Stimulated activated CD8-positive, alpha-beta memory T cell treated with anti-CD3 and anti-CD28 coated beads, Interleukin-2, amount 100 ng/mL, for 48 hours (primary cell): ENCODE results near the gene ERV3-1.
"Not testable (repeated sequence)": the region's sequence is repeated elsewhere in the genome, so short reads cannot be mapped to it uniquely, and the experiment has no call there.

Source experiments
- DNase-seq, 2 donors: peaks; one replicate each; pipeline ENCODE4 v3.0.0-alpha.2; 2020; ENCODE audit warnings: low read depth in 2 of 2

ERV3-1 gene

DNA sequence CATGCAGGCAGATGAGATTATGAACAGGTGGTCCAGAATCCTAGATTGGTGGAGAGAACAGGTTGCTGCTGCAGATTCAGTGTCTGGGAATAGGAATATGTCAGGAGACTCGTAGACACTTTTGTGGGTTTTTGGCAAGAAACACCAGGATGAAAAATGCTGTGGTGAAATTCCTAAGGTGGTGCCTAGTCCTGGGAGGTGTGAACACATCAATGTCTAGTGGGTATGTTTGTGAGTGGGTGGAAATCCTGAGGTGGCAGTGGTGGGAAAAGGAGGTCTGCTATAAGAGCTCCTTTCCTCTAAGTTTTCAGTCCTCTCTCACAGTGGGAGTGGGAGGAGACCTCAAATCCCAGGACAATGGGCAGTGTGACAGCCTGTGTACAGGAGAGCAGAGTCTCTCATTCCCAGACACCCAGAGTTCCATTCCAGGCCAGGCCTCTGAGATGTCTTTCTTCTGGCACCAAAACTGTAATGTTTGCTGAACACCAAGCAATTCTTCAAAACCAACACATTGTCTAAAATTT, 5.1 kb downstream of the ERV3-1 start:
- no peak for DNase-seq

DNA sequence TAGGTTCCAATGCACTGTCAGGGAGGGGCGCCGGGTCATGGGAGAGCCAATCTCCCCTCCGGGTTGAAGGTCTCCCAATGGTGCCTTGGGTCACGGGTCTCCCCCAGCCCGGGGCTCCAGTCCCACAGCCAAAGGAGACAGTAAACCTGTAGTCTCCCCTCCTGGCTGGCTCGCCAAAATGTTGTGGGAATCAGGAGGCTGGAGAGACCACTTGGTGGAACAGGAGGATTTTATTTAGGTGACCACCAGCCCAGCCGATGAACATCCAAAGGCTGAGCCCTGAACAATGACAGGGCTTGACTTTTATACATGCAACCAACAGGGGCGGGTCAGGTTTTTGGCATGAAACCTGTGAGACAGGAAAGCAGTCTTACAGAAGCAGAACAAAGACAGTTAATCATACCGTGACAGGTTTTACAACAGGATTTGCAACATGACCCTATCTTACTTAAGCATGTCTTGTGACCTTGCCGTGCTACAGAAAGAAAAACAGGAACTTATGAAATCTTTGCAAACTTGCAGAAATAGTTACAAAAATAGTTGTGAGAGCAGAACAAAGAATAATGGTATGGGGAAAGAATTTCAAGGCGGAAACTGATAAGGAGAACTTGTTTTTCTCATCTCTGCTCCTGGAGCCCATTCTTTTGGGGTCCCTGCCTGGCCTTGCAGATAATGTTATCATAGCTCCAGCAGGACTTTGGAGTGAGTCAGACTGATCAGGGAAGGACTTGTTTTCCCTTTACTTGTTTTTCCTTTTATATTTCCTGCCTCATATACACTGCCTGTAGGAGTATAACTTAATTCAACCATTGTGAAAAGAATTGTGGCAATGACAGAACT, 7.1 kb downstream of the ERV3-1 start:
- no peak for DNase-seq

DNA sequence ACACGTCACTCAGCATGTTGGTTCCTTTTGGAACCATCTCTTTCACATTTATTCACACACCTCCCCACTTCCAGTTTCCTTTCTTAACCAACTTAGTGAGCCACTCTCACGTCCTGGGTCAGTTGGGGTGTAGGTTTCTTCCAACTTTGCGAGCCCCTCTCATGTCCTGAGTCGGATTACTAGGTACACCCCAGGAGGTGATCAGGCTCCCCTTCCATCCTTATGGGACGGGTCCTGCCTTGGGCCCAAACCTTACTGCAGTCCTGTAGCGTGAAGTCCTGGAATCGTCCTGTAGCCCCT, 7.7 kb downstream of the ERV3-1 start:
- DNase-seq = no peak

DNA sequence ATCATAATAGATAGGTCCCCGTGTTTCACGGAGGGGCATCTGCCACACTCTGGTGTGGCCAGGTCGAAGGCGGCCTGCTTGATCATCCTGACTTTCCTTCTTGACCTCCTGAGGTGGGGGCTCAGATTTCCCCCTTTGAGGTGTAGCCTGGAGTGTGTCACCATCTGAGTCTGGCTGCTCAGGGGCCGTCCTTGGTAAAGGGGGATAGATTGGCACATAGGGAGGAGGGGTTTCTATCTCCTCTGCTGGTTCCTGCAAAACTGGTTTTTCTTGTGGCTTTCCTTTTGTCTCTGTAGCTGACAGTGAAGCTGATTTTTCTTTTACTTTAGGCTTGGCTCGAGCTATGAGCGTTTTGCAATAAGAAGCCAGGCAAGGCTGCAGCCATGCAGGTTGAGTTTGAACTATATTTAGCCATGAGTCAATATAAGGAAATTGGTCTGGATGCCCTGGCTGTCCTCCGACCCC, 8.5 kb downstream of the ERV3-1 start:
- no peak for DNase-seq

DNA sequence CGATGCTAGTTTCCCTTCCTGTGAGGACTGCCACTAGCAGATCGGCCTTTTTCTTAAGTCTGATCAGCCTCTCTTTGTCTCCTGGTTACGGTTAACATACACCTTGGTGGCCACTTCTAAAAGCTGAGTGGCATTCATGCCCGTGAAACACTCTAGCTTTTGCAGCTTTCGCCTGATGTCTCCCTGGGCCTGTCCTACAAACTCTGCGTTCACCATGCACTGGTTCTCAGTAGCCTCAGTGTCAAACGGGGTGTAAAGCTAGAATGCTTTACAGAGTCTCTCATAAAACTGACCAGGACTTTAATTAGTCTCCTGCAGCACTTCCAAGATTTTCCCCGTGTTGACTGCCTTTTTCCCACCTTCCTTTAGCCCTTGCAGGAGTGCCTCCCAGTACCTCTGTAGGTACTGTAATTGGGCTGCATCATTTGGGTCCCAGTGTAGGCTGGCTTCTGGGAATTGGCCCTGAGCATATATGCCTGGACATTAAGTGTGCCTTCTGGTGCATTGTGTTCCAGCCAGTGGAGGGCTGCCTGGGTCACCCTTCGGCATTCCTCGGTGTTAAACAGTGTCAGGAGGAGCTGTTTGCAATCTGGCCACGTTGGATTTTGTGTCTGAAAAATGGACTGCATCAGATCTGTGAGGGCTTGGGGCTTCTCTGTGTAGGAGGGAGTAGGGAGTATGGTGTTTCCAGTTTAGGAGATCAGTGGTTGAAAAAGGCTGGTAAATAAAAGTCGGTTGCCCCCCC, 9.2 kb downstream of the ERV3-1 start:
- no peak for DNase-seq

DNA sequence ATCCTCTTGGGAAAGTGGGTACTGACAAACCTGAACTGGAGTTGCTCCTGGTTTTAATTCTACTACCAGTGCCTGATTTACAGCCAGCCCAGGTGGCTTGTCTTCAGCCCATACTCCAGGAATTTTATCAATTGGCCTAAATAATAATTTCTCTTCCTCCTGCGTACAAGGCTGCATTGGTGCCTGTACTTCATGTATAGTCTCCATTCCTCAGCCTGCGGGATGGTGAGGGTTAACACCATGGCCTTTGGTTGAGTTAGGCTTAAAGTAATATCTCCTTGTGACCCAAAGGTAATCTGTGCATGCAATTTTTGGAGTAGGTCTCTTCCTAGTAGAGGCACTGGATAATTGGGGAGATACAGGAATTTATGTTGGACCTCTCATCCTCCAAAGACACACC, 10.2 kb downstream of the ERV3-1 start:
- DNase-seq = no peak

DNA sequence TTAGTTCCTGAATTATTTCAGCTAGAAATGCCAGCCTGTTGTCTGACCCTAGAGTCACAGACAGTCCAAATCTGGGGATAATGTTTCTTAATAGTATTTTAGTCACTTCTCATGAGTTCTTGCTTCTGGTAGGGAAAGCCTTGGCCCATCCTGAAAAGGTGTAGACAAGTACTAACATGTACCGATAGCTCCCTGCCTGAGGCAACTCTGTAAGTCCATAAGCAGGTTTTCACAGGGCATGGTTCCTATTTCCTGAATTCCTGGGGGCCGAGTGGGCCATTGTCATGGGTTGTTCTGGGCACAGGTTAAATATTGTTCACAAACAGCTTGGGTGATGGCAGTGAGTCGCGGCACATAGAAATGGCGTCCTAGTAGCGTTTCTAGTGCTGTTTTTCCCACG, 12.6 kb downstream of the ERV3-1 start:
- no peak for DNase-seq

DNA sequence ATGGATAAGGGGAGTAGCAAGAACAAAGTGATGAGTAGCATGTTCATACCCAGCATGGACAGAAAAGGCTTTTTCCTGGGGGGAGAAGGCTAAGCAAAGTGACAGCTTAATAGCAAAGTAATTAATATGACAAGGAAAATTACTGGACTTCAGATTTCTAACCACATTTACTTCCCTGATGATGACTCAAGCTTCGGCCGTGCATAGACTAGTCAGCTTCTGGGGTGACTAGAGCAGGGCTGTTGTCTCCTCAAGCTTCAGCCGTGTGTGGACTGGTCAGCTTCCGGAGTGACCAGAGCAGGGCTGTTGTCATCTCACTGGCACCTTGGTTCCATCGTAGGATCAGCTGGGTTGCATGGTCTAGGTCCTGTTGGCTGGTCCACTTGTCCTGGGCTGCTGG, 13.5 kb downstream of the ERV3-1 start:
- DNase-seq = no peak

DNA sequence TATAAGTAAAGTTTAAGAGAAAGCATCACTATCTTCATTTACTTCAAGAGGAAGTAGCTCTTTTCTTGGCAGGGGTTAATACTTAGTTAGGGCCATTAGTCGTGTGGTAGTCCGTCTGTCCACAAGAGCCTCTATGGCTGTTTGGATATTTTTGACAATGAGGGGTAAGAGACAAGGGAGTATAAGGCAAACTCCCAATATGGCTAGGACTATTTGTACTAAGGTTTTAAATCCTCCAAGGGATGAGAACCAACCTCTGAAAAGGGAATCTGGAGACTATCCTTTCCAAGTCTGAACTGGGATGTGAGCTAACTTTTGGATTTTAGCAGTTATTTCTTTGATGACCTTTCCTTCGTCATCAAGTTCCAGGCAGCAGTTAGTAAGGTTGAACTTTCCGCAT, 15.6 kb downstream of the ERV3-1 start, which contains the start of gene ZNF117:
TSS of gene ZNF117 (minus strand) at position 101 of the 400 bp plus-strand sequence.
- DNase-seq = no peak

DNA sequence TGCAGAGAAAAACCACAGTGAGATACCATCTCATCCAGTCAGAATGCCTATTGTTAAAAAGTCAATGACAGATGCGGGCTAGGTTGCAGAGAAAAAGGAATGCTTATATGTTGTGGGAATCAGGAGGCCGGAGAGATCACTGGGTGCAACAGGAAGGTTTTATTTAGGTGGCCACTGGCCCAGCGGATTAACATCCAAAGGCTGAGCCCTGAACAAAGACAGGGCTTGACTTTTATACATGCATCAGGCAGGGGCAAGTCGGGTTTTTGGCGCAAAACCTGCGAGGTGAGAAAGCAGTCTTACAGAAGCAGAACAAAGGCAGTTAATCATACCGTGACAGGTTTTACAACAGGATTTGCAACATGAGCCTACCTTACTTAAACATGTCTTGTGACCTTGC, 16.3 kb downstream of the ERV3-1 start:
- DNase-seq = no peak

DNA sequence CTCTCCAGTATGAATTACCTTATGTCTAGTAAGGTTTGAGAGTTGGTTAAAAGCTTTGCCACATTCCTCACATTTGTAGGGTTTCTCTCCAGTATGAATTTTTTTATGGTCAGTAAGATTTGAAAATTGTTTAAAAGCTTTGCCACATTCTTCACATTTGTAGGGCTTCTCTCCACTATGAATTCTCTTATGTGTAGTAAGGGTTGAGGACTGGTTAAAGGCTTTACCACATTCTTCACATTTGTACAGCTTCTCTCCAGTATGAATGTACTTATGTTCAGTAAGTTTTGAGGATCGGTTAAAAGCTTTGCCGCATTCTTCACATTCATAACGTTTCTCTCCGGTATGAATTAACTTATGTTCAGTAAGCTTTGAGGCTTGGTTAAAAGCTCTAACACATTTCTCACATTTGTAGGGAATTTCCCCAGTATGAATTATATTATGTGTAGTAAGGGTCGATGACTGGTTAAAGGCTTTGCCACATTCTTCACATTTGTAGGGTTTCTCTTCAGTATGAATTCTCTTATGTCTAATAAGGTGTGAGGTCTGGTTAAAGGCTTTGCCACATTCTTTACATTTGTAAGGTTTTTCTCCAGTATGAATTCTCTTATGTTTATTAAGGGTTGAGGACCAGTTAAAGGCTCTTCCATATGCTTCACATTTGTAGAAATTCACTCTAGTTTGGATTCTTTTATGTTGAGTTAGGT, 27.8 kb downstream of the ERV3-1 start:
- no peak for DNase-seq

DNA sequence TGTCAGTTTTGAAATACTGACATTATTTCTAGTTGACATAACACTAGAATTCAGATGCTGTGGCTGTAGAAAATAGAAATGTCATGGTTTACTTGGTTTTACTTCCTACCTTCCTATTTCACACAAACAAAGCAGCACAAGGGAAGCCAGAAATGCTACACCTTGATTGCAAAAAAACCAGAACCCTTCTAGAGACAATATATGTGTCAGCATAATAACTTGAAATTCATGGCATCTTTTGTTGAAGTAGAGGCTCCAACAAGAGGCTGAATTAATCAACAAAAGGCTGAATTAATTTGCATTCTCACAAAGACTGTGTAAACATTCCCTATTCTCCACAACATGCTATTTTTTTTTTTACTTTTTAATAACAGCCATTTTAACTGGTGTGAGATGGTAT, 40.9 kb downstream of the ERV3-1 start:
- no peak for DNase-seq

DNA sequence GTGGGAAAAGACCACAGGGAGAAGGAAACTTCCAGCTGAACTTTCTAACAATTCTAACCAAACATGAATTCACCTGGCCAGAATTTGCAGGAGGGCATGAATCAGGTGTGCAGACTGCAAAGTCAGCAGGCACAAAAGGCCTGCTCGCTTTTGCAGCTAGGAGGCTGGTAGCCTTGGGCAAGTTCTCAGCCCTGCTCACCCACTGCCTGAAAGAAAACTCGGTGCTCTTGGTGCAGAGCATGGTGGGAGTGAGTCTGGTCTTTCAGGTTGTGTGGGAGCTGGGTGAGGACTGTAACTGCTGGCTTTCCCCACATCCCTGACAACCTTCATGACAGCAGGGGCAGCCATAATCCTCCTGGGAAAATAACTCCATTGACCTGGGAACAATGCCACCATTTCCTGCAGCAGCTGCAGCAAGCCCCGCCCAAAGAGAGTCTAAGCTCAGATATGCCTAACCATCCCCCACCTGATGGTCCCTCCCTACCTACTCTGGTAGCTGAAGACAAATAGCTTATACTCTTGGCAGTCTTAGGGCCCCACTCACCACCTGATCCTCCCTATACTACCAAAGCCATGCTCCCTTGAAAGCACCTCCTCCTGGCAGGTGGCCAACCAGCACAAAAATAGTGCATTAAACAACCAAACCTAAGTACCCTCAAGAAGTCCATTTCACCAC, 47.3 kb downstream of the ERV3-1 start:
- no peak for DNase-seq

DNA sequence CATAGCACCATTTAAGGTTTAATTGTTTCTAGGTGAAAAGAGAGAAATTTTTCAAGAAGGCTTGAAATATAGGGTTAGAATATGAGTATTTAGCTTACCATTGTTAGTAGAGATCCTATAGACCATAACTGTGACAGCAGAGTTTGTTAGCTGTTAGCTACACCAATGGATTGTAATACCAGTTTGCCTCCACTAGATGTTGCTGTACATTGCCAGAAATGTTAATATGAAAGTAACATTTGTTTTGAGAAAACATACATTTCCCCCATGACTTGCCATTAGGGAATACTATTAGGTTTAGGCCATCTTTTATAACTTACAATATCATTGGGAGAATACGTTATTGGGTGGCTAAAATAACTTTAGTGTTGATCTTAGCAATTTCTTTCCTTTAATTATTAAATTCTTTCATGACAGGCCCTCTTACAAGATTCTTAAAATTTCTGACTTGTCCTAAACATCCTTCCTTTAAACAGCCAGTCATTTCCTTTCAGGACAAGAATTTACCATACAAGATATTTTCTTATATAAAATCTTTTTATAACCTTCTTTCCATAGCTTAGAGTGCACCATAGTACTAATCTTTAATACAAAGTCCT, 55.1 kb downstream of the ERV3-1 start:
- no peak for DNase-seq

DNA sequence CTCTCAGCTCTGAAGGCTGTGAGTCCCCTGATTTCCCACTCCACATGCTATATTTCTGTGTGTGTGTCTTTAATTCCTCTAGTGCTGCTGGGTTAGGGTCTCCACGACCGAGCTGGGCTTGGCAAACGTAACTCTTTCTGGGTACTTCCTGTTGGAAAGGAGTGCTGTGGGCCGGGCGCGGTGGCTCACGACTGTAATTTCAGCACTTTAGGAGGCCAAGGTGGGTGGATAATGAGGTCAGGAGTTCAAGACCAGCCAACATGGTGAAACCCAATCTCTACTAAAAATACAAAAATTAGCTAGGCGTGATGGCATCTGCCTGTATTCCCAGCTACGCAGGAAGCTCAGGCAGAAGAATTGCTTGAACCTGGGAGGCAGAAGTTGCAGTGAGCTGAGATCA, 55.8 kb downstream of the ERV3-1 start:
- not testable (repeated sequence) for DNase-seq

DNA sequence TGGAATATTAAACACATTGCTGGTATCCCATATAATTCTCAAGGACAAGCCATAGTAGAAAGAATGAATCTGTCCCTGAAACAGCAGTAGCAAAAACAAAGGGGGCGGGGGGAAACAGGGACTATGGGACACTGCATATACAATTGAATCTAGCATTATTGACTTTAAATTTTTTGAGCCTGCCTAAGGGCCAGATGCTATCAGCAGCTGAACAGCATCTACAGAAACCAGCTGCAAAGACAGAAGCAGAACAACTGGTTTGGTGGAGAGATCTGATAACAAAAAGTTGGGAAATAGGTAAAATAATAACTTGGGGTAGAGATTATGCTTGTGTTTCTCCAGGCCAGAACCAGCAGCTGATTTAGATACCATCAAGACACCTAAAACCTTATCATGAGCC, 57.7 kb downstream of the ERV3-1 start:
- not testable (repeated sequence) for DNase-seq

DNA sequence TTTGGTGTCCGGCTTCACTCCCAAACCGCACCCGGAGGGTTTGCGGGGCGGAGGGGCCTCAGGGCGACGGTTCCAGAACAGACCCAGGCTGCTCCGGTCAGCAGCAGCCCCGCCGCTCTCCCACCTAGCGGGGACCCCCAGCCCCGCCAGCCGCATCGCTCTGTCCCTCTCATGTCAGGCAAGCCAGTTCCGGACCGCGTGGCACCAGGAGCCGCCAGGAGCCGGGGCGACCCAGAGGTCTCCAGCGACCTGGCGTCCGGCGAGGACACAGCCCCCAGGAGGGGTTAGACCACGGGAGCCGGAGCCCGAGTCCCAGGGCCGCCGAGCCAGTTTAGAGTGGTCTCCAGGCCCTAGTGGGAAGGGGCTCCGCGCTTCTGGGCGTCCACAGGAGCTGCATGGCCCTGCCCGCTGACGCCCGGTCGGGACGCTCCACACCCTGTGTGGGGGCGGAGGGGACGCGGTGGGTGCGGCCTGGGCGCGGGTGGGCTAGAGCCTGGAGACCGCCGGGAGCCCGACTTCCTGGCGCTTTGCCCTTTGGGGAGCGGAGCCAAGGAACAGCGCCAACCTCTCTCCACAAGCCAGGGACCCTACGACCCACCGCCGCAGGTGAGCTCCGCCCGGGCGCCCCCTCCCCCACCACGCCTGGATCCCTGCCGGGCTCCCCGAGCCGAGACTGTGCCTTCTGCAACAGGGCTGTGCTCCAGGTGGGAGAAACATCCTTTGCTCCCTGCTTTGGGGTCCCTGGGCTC, 59.1 kb downstream of the ERV3-1 start:
- DNase-seq = no peak

DNA sequence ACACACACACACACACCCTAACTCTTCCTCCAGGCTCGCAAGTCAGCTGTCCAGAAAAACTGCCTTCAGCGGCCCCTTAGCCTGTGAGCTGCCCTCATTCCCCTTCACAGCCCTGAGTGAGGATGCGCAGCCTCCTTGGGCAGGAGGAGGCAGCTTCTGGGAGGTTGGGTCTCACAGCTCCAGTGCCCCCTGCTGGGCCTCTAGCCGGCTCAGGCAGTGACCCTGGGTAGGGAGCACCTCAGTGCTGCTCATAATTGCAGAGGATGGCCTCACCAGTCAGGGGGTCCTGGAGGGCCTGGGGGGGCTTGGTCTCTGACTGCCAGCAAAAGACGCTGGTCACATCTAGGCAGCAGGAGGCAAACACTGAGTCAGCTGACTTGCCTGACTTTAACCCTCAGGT, 59.7 kb downstream of the ERV3-1 start:
- peak in 1 of 2 donors; percentile 13 for DNase-seq

DNA sequence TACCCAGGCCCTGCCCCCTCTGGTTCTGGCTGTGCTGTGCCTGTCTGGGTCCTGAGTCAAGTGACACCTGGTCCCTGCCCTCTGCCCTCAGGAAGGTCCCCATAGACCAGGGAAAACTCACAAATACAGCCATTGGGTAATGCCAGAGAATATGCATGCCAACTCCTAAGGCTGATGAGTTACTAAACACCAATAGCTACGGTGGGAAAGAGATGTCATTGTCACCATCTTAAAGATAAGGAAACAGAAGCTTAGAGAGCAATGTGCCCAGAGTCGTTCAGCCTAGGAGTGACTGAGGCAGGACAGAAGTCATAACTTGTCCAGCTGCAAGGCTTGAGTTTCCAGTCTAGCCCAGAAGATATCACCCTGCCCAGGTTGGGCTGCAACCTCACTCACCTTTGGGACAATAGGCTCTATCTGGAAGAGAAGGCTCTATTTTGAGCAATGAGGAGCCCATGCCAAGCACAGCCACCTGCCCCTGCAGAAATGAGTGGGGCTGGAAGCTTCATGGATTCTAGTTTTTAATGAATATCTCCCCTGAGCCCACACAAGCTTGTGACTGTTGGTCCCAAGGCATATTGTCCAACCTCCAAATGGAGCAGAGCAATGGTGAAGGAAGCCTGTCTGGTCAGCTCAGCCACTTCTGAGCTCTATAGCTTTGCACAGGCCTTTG, 60.8 kb downstream of the ERV3-1 start:
- no peak for DNase-seq
